ENCODE data around the gene HOXC12.

The HOXC12 gene, protein sequence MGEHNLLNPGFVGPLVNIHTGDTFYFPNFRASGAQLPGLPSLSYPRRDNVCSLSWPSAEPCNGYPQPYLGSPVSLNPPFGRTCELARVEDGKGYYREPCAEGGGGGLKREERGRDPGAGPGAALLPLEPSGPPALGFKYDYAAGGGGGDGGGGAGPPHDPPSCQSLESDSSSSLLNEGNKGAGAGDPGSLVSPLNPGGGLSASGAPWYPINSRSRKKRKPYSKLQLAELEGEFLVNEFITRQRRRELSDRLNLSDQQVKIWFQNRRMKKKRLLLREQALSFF

GRCh38 chr12:53954694-53955035 is at the start of gene HOXC12:
TSS of gene HOXC12 (plus strand) at chr12:53954903. CDS start at chr12:53954930, 27 bp downstream.
- peak within 1 kb of the TSS; percentile 46 for H3K4me3 ChIP-seq (ENCODE audit: low read depth, low read length)
- TF ChIP-seq, protein P1, sequence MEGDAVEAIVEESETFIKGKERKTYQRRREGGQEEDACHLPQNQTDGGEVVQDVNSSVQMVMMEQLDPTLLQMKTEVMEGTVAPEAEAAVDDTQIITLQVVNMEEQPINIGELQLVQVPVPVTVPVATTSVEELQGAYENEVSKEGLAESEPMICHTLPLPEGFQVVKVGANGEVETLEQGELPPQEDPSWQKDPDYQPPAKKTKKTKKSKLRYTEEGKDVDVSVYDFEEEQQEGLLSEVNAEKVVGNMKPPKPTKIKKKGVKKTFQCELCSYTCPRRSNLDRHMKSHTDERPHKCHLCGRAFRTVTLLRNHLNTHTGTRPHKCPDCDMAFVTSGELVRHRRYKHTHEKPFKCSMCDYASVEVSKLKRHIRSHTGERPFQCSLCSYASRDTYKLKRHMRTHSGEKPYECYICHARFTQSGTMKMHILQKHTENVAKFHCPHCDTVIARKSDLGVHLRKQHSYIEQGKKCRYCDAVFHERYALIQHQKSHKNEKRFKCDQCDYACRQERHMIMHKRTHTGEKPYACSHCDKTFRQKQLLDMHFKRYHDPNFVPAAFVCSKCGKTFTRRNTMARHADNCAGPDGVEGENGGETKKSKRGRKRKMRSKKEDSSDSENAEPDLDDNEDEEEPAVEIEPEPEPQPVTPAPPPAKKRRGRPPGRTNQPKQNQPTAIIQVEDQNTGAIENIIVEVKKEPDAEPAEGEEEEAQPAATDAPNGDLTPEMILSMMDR (IDR thresholded peaks at IDR 0.05; ENCODE audit: control insufficient read depth, extremely low read depth, insufficient read depth) = no peak

DNA sequence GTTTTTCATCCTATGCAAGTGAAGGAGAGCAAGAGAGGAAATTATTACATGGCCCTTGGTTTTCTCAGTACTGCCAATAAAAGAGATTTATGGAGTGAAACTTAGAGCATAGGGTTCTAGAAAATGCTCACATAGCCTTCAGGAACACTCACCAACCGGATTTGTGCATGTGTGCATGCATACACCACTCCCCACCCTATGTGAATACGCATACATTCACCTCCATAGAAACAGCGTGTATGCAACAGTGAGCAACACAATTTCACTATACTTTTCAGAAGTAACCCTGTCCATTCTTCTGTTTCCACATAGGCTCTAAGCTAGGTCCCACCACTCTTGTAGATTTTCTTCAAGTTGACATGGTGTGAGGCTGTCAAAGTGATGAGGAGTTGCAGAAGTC is 47.6 kb upstream of the HOXC12 start:
- no peak for DNase-seq (ENCODE audit: low read depth)
- no peak overlapping the region for H3K4me3 ChIP-seq (ENCODE audit: low read depth, low read length)
- TF ChIP-seq, protein P1 (IDR thresholded peaks at IDR 0.05; ENCODE audit: control insufficient read depth, extremely low read depth, insufficient read depth) = no peak

More at GRCh38 chr12:53954694-53955035, at the start of gene HOXC12:
- no peak for DNase-seq (ENCODE audit: low read depth)

DNA sequence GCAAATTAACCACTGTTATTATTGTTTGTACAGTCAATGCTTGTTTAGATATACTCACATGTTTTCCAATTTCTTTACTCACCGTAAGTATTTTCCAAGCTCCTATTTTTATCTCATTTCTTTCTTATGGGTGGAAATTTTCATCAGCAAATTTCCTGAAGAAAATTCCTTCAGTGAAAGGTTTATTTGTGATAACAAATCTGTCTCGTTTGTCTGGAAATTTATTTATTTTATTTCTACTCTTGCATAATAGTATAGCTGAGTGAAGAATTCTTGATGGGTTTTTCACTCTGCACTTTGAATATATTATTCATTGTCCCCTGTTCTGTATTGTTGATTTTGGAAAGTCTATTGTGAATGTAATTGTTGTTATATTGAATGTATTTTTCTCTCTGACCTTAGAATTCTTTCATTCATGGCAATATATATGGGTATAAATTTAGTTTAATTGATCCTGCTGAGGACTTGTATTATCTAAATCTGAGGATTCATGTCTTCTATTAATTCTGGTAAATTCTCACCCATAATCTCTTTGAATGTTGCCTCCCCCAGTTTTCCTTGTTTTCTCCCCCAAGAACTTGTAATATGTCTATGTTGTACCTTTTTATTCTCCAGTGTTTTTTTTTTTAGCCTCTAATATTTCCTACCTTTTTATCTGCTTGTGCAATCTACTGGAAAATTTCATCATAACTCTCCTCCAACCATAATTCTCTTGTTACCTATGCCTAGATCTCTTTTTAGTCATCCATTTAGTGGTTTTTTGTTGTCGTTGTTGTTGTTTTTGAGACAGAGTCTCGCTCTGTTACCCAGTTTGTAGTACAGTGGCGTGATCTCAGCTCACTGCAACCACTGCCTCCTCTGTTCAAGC is 37.7 kb upstream of the HOXC12 start:
- DNase-seq (ENCODE audit: low read depth) = no peak
- H3K4me3 ChIP-seq (ENCODE audit: low read depth, low read length) = no peak overlapping the region
- TF ChIP-seq, protein P1 (IDR thresholded peaks at IDR 0.05; ENCODE audit: control insufficient read depth, extremely low read depth, insufficient read depth) = no peak

GRCh38 chr12:53924521-53925405 is 29.9 kb upstream of the HOXC12 start:
- H3K4me3 ChIP-seq (ENCODE audit: low read depth, low read length) = no peak overlapping the region
- TF ChIP-seq, protein P1 (IDR thresholded peaks at IDR 0.05; ENCODE audit: control insufficient read depth, extremely low read depth, insufficient read depth) = no peak
- peak; percentile 37 for DNase-seq (ENCODE audit: low read depth)

DNA sequence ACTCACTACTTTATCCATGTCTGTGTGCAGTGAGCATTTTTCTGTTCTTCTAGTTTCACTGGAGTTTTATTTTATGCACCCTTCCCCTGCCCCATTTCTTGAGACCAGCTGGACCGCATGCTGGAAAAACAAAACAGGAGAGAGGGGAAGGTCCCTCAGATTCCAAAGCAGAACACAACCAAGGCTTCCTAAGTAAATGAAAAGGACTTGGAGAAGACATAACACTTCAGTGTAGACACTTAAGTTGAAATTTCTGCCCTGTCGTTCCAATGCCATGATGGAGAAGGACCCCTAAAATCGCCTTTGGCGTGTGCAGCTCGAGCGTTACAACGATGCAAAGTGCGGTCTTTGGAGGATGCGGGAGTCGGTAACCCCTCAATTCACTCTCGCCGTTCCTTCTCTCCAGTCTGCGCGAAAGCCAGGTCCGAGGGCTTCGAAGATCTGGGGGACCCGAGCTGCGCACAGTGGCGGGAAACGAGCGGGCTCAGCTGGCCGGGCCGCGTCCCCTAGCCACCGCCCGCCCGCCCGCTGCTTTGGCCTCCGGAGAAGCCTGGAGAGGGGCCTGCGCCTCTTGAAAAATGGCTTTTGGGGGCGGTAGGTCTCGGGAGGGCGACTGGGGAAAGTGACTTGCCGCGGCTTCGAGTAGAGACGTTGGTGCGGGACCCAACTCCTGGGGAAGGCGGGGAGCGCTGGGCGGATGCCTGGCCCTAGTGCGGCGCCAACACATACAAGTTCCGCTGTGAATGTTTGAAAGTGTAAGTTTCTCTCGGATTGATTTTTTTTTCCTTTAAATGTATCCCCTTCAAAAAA is 27.3 kb upstream of the HOXC12 start:
- TF ChIP-seq, protein P1 (IDR thresholded peaks at IDR 0.05; ENCODE audit: control insufficient read depth, extremely low read depth, insufficient read depth) = no peak
- H3K4me3 ChIP-seq (ENCODE audit: low read depth, low read length) = no peak overlapping the region
- no peak for DNase-seq (ENCODE audit: low read depth)
